ENCODE results near the gene KATNIP.

DNA sequence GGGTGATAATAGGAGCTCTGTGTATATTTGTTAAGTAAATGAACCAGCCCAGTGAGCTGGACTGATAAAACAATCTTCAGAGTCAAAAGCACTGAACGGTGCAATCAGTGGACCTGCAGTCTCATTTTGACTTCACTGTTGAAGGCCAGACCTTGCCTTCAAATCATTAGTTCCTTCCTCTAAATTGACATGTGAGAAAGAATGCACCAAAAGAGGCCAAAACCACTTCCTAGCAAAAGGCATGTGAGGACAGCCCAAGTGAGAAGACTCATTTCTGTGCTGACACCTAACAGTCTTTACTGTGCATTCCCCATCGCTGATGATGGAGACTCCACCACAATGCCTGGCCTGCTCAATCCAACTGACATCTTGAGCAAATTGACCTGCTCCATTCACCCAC, 10.8 kb upstream of the KATNIP start:
- TF ChIP-seq SMC3 (IDR thresholded peaks at IDR 0.05; ENCODE audit: low read length) = no peak
- TF ChIP-seq FOXJ3 (CRISPR knock-in tag; IDR thresholded peaks at IDR 0.05; ENCODE audit: borderline replicate concordance) = no peak
- no peak for TF ChIP-seq ZNF292 (CRISPR knock-in tag; IDR thresholded peaks at IDR 0.05; ENCODE audit: borderline replicate concordance, low read depth)
- no peak for TF ChIP-seq ZKSCAN1 (IDR thresholded peaks at IDR 0.05; ENCODE audit: low read length)
- TF ChIP-seq CTCF (CRISPR knock-in tag; IDR thresholded peaks at IDR 0.05) = no peak
- TF ChIP-seq ZNF3 (CRISPR knock-in tag; IDR thresholded peaks at IDR 0.05) = no peak
- TF ChIP-seq ZNF143 (CRISPR knock-in tag; IDR thresholded peaks at IDR 0.05) = no peak
- no peak for TF ChIP-seq JUND (CRISPR knock-in tag; IDR thresholded peaks at IDR 0.05)

All from HepG2 (cell line).